CD4-positive, alpha-beta T cell treated with Interleukin-17A for 4 hours (primary cell): ENCODE measurements around the gene GFER.
"Not testable (repeated sequence)": the region's sequence is repeated elsewhere in the genome, so short reads cannot be mapped to it uniquely, and the experiment has no call there.

Experiments used
- DNase-seq: peaks from one replicate; pipeline ENCODE4 v3.0.0-alpha.2; 2020; ENCODE audit warnings: mixed read lengths

The GFER gene

GRCh38 chr16:2008009-2008526 is 24.1 kb downstream of the GFER start:
- DNase-seq: no peak

GRCh38 chr16:2008631-2009163 is 24.7 kb downstream of the GFER start:
- no peak for DNase-seq

GRCh38 chr16:2009164-2009711 is 25.2 kb downstream of the GFER start:
- no peak for DNase-seq

- peak; percentile 86 for DNase-seq
Measured at GRCh38 chr16:2009791-2010510, 26.0 kb downstream of the GFER start, which contains the start of gene ZNF598. Gene ZNF598, minus strand, starts transcription at chr16:2009821.

- DNase-seq: not testable (repeated sequence)
Measured at GRCh38 chr16:2011726-2012125, 27.7 kb downstream of the GFER start.

GRCh38 chr16:2013527-2013926 is 29.5 kb downstream of the GFER start:
- no peak for DNase-seq

GRCh38 chr16:2015117-2015946 is 31.3 kb downstream of the GFER start:
- no peak for DNase-seq

GRCh38 chr16:2015947-2016208 is 31.9 kb downstream of the GFER start:
- no peak for DNase-seq

- peak; percentile 49 for DNase-seq
Measured at GRCh38 chr16:2016407-2016922, 32.5 kb downstream of the GFER start.

- DNase-seq: peak; percentile 26
Measured at GRCh38 chr16:2019518-2019920, 35.5 kb downstream of the GFER start, which contains the start of gene NPW. Gene NPW, plus strand, starts transcription at chr16:2019785.

- no peak for DNase-seq
Measured at GRCh38 chr16:2019921-2020831, 36.2 kb downstream of the GFER start.

GRCh38 chr16:2022723-2023091 is 38.7 kb downstream of the GFER start:
- peak; percentile 32 for DNase-seq

GRCh38 chr16:2023092-2024031 is 39.4 kb downstream of the GFER start:
- DNase-seq: peak; percentile 97

GRCh38 chr16:2024032-2024420 is 40.0 kb downstream of the GFER start:
- no peak for DNase-seq

- no peak for DNase-seq
Measured at GRCh38 chr16:2025251-2025650, 41.3 kb downstream of the GFER start.

GRCh38 chr16:2025878-2026460 is 42.0 kb downstream of the GFER start:
- DNase-seq: no peak

GRCh38 chr16:2026461-2027023 is 42.5 kb downstream of the GFER start, which contains the start of gene NHERF2:
Gene NHERF2, plus strand, starts transcription at chr16:2026902. Its CDS starts 104 bp downstream, at chr16:2027006.
- peak; percentile 66 for DNase-seq

GRCh38 chr16:2027024-2028010 is 43.3 kb downstream of the GFER start:
- DNase-seq: peak; percentile 34

- DNase-seq: no peak
Measured at GRCh38 chr16:2028146-2028545, 44.2 kb downstream of the GFER start.
